Central memory CD8-positive, alpha-beta T cell (primary cell): ENCODE results near the gene NT5DC1.

Source experiments
- ATAC-seq: fragments of 150-1000 bp; cut with Tn5 transposase; replicated peaks from 2 replicates; pipeline ENCODE4 v1.10.0; 2022; ENCODE audit warnings: mild to moderate bottlenecking, moderate FRiP score, moderate number of reproducible peaks; ENCODE audit not compliant: poor library complexity, severe bottlenecking; ENCODE audit errors: extremely low read depth
- DNase-seq, 2 donors: peaks; one replicate each; pipeline ENCODE4 v3.0.0; 2021; ENCODE audit warnings: low spot score in 2 of 2
- H3K27ac Mint-ChIP-seq: one replicate; pipeline ENCODE4 v1.8.0; 2022; ENCODE audit warnings: low read depth, mild to moderate bottlenecking, moderate library complexity, mixed read lengths
- H3K27me3 Mint-ChIP-seq: one replicate; pipeline ENCODE4 v1.8.0; 2022; ENCODE audit warnings: mixed read lengths
- H3K36me3 Mint-ChIP-seq: one replicate; pipeline ENCODE4 v1.8.0; 2022; ENCODE audit warnings: mild to moderate bottlenecking, moderate library complexity, mixed read lengths; ENCODE audit not compliant: insufficient read depth
- H3K4me1 Mint-ChIP-seq: one replicate; pipeline ENCODE4 v1.8.0; 2022; ENCODE audit warnings: mixed read lengths
- H3K4me3 Mint-ChIP-seq: one replicate; pipeline ENCODE4 v1.8.0; 2022; ENCODE audit warnings: mild to moderate bottlenecking, moderate library complexity, mixed read lengths
- H3K9me3 Mint-ChIP-seq: one replicate; pipeline ENCODE4 v1.8.0; 2022; ENCODE audit warnings: mixed read lengths

NT5DC1 gene

GRCh38 chr6:116126032-116126431 is 25.4 kb downstream of the NT5DC1 start, which contains the start of gene COL10A1:
COL10A1 (minus strand) TSS chr6:116126132; CDS start chr6:116125492, 640 bp downstream.
- Mint-ChIP-seq H3K9me3 (no peaks in the 10 kb centered on the region), H3K36me3 (peaks cover 2% of the 10 kb centered on the region), H3K4me1 (peaks cover 6% of the 10 kb centered on the region), H3K27me3 (no peaks in the 10 kb centered on the region), H3K27ac (no peak within 1 kb of the TSS), H3K4me3 (no peak within 1 kb of the TSS)
- DNase-seq: no peak
- no peak for ATAC-seq

GRCh38 chr6:116127771-116128493 is 27.3 kb downstream of the NT5DC1 start:
- ATAC-seq: no peak

GRCh38 chr6:116133453-116133852 is 32.8 kb downstream of the NT5DC1 start:
- H3K36me3 Mint-ChIP-seq: peaks cover 4% of the 10 kb centered on the region

More at GRCh38 chr6:116127771-116128493, 27.3 kb downstream of the NT5DC1 start:
- Mint-ChIP-seq H3K27me3 (no peaks in the 10 kb centered on the region), H3K4me1 (no peaks in the 10 kb centered on the region), H3K9me3 (no peaks in the 10 kb centered on the region), H3K4me3 (no peak overlapping the region), H3K36me3 (no peaks in the 10 kb centered on the region), H3K27ac (no peak overlapping the region)
- no peak for DNase-seq

GRCh38 chr6:116136373-116136772 is 35.7 kb downstream of the NT5DC1 start:
- ATAC-seq (no peak), DNase-seq (no peak)
- Mint-ChIP-seq H3K4me3 (peak overlapping the region; percentile 41), H3K9me3 (no peaks in the 10 kb centered on the region), H3K36me3 (peaks cover 9% of the 10 kb centered on the region), H3K4me1 (peaks cover 26% of the 10 kb centered on the region), H3K27ac (peak overlapping the region; percentile 64), H3K27me3 (no peaks in the 10 kb centered on the region)

More at GRCh38 chr6:116133453-116133852, 32.8 kb downstream of the NT5DC1 start:
- no peaks in the 10 kb centered on the region for H3K9me3 Mint-ChIP-seq
- H3K27me3 Mint-ChIP-seq: no peaks in the 10 kb centered on the region
- no peak for ATAC-seq
- DNase-seq: no peak
- H3K4me1 Mint-ChIP-seq: peaks cover 26% of the 10 kb centered on the region
- H3K4me3 Mint-ChIP-seq: no peak overlapping the region
- no peak overlapping the region for H3K27ac Mint-ChIP-seq

DNA sequence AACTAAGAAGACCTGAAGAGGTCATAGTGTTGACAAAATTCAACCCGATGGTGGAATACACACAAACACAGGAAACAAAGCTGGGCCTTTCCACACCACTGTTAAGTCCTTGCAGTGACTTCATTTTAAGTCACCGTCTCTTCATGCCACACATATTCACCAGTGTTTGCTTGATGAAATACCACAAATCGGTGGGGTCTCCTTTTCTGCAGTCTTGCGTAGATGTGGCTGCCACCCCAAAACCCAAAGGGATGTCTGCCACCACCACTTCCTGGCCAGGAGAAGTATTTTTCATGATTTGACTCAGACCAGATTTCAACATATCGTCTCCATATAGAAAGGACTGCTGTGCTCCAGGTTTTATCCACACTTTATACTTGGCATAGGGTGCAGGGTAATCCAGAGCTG is 36.3 kb downstream of the NT5DC1 start:
- Mint-ChIP-seq H3K27ac (peak overlapping the region; percentile 64), H3K36me3 (peaks cover 9% of the 10 kb centered on the region), H3K4me3 (peak overlapping the region; percentile 41), H3K9me3 (no peaks in the 10 kb centered on the region), H3K27me3 (no peaks in the 10 kb centered on the region), H3K4me1 (peaks cover 26% of the 10 kb centered on the region)
- ATAC-seq (peak; percentile 91), DNase-seq (peak in 1 of 2 donors; percentile 42)

GRCh38 chr6:116139917-116140316 is 39.3 kb downstream of the NT5DC1 start:
- H3K4me3 Mint-ChIP-seq: no peak overlapping the region
- H3K9me3 Mint-ChIP-seq: no peaks in the 10 kb centered on the region
- no peak overlapping the region for H3K27ac Mint-ChIP-seq
- ATAC-seq (no peak), DNase-seq (no peak)
- no peaks in the 10 kb centered on the region for H3K27me3 Mint-ChIP-seq
- H3K36me3 Mint-ChIP-seq: peaks cover 9% of the 10 kb centered on the region
- H3K4me1 Mint-ChIP-seq: peaks cover 17% of the 10 kb centered on the region

- Mint-ChIP-seq H3K27me3 (no peaks in the 10 kb centered on the region), H3K9me3 (no peaks in the 10 kb centered on the region), H3K4me1 (no peaks in the 10 kb centered on the region), H3K27ac (no peak overlapping the region), H3K36me3 (peaks cover 3% of the 10 kb centered on the region), H3K4me3 (no peak overlapping the region)
- no peak for ATAC-seq
- DNase-seq: no peak
These were observed 44.0 kb downstream of the NT5DC1 start for GRCh38 chr6:116144605-116145004.

DNA sequence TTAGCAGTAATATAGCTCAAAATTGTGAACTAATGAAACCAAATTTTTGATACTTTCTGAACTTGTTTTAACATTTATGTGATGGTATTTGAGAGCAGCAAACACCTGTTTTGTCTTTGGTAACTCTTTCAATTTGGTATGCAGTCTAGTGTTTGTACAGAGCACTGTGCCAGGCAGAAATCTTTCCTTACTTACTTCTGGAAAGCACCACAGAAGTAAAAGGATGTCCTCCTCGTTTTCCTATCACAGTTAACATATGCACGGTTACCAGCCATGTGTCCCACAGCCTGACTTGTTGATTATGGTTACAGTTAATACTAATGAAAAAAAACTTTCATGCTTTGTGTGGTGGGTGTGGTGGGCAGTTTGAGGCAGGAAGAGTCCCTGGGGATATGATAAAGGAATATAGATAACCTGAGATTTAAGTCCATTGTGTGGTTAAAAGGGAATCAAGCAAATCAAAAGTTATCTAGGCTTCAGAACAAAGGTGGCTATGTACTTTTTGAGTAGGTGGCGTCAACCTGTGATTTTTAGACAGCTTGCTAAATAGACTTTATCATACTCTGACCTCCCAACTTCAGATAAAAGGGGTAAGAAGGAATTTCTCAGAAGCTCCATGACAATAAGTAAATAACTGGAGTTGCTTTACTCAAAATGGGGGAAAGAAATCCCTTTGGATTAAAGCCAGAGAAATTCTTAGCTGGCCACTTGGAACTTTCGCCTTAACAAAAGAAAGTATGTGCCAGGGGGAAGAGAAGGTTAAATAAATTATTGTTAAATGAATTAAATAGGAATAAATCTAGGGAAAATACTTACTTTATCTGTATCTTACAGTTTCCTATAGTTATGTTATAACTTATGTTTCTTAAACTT is 45.4 kb downstream of the NT5DC1 start:
- Mint-ChIP-seq H3K36me3 (peaks cover 1% of the 10 kb centered on the region), H3K4me1 (no peaks in the 10 kb centered on the region), H3K27me3 (no peaks in the 10 kb centered on the region), H3K27ac (no peak overlapping the region), H3K4me3 (no peak overlapping the region), H3K9me3 (no peaks in the 10 kb centered on the region)
- ATAC-seq (no peak), DNase-seq (no peak)

- Mint-ChIP-seq H3K36me3 (peaks cover 3% of the 10 kb centered on the region), H3K4me3 (no peak overlapping the region), H3K27ac (no peak overlapping the region), H3K4me1 (peaks cover 5% of the 10 kb centered on the region), H3K27me3 (no peaks in the 10 kb centered on the region), H3K9me3 (no peaks in the 10 kb centered on the region)
- DNase-seq: no peak
- ATAC-seq: no peak
These were observed 52.0 kb downstream of the NT5DC1 start for GRCh38 chr6:116152620-116153019.

DNA sequence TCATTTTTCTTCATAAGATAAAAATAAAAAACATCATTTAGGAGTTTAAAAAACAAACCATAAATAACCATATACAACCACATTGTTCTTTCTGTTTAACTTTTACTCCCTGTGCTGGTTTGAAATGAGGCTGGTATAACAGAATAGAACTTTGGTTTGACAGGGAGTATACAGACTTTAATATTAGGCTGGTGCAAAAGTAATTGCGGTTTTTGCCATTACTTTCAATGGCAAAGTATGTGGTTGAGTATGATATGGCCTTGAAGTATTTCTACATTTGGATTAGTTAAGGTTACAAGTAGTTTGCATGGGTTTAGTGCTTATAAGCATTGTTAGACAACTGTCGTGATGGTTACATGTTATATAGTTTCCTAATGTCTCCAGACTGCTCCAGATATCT is 54.2 kb downstream of the NT5DC1 start:
- peaks cover 3% of the 10 kb centered on the region for H3K36me3 Mint-ChIP-seq
- DNase-seq (no peak), ATAC-seq (no peak)
- peaks cover 9% of the 10 kb centered on the region for H3K4me1 Mint-ChIP-seq
- H3K4me3 Mint-ChIP-seq: no peak overlapping the region
- H3K9me3 Mint-ChIP-seq: no peaks in the 10 kb centered on the region
- H3K27ac Mint-ChIP-seq: no peak overlapping the region
- no peaks in the 10 kb centered on the region for H3K27me3 Mint-ChIP-seq

- H3K27ac Mint-ChIP-seq: no peak overlapping the region
- no peak overlapping the region for H3K4me3 Mint-ChIP-seq
- H3K27me3 Mint-ChIP-seq: no peaks in the 10 kb centered on the region
- peaks cover 6% of the 10 kb centered on the region for H3K9me3 Mint-ChIP-seq
- peaks cover 4% of the 10 kb centered on the region for H3K36me3 Mint-ChIP-seq
- DNase-seq (no peak), ATAC-seq (no peak)
- H3K4me1 Mint-ChIP-seq: peaks cover 10% of the 10 kb centered on the region
These were observed 56.0 kb downstream of the NT5DC1 start for GRCh38 chr6:116156405-116157326.

- Mint-ChIP-seq H3K36me3 (peaks cover 4% of the 10 kb centered on the region), H3K27me3 (no peaks in the 10 kb centered on the region), H3K9me3 (peaks cover 6% of the 10 kb centered on the region), H3K4me1 (peaks cover 10% of the 10 kb centered on the region), H3K4me3 (no peak overlapping the region), H3K27ac (no peak overlapping the region)
- ATAC-seq (no peak), DNase-seq (no peak)
These were observed 56.7 kb downstream of the NT5DC1 start for GRCh38 chr6:116157391-116157790.
